ACC112 (cell line): Measurements from ENCODE around the gene LONP1.

Experiments used
- H2AFZ ChIP-seq: fragments of 200-600 bp; sonication (generic); one replicate; pipeline ENCODE4 v1.6.0; 2017; ENCODE audit warnings: antibody characterized with exemption, low read length; ENCODE audit not compliant: unreplicated experiment
- H3K27ac ChIP-seq: fragments of 200-600 bp; sonication (generic); 2 replicates; pipeline ENCODE4 v1.5.1; 2014; ENCODE audit warnings: low read depth, mild to moderate bottlenecking, antibody characterized with exemption, low read length, moderate library complexity
- H3K27me3 ChIP-seq: fragments of 200-600 bp; sonication (generic); 2 replicates; pipeline ENCODE4 v1.6.1; 2014; ENCODE audit warnings: mild to moderate bottlenecking, antibody characterized with exemption, low read length, moderate library complexity, mixed read lengths; ENCODE audit not compliant: insufficient read depth
- H3K36me3 ChIP-seq: fragments of 200-600 bp; sonication (generic); 2 replicates; pipeline ENCODE4 v1.6.1; 2016; ENCODE audit warnings: mild to moderate bottlenecking, antibody characterized with exemption, low read length, moderate library complexity, mixed read lengths; ENCODE audit not compliant: insufficient read depth
- H3K4me1 ChIP-seq: fragments of 200-600 bp; sonication (generic); one replicate; pipeline ENCODE4 v1.6.1; 2016; ENCODE audit warnings: low read length, mixed read lengths; ENCODE audit not compliant: insufficient read depth, unreplicated experiment, control insufficient read depth
- H3K4me3 ChIP-seq: fragments of 200-600 bp; sonication (generic); 2 replicates; pipeline ENCODE4 v1.5.1; 2014; ENCODE audit warnings: mild to moderate bottlenecking, low read depth, low read length
- H3K79me2 ChIP-seq: fragments of 200-600 bp; sonication (generic); one replicate; pipeline ENCODE4 v1.6.0; 2016; ENCODE audit warnings: low read length; ENCODE audit not compliant: control insufficient read depth, unreplicated experiment, insufficient read depth

Gene LONP1

GRCh38 chr19:5697890-5698634 is 21.9 kb downstream of the LONP1 start:
- H2AFZ ChIP-seq = no peak overlapping the region
- H3K36me3 ChIP-seq = peaks cover 6% of the 10 kb centered on the region; the same call in 1 of the 2 replicates
- H3K4me3 ChIP-seq = no peak overlapping the region
- peaks cover 22% of the 10 kb centered on the region for H3K79me2 ChIP-seq
- no peak overlapping the region for H3K27ac ChIP-seq
- no peaks in the 10 kb centered on the region for H3K4me1 ChIP-seq
- no peaks in the 10 kb centered on the region for H3K27me3 ChIP-seq

- Histone ChIP-seq H3K79me2 (peaks cover 30% of the 10 kb centered on the region), H3K36me3 (peaks cover 8% of the 10 kb centered on the region; the same call in 1 of the 2 replicates)
These were observed 22.7 kb downstream of the LONP1 start for GRCh38 chr19:5697022-5697889.

GRCh38 chr19:5696196-5697021 is 23.5 kb downstream of the LONP1 start:
- H3K36me3 ChIP-seq = peaks cover 8% of the 10 kb centered on the region; the same call in 1 of the 2 replicates
- peaks cover 5% of the 10 kb centered on the region for H3K4me1 ChIP-seq
- H3K4me3 ChIP-seq = no peak overlapping the region
- H2AFZ ChIP-seq = no peak overlapping the region
- no peak overlapping the region for H3K27ac ChIP-seq
- H3K79me2 ChIP-seq = peaks cover 38% of the 10 kb centered on the region
- H3K27me3 ChIP-seq = no peaks in the 10 kb centered on the region

More at GRCh38 chr19:5697022-5697889, 22.7 kb downstream of the LONP1 start:
- no peak overlapping the region for H3K27ac ChIP-seq
- H2AFZ ChIP-seq = no peak overlapping the region
- no peak overlapping the region for H3K4me3 ChIP-seq
- no peaks in the 10 kb centered on the region for H3K4me1 ChIP-seq
- no peaks in the 10 kb centered on the region for H3K27me3 ChIP-seq

GRCh38 chr19:5695649-5696195 is 24.2 kb downstream of the LONP1 start:
- peaks cover 5% of the 10 kb centered on the region for H3K4me1 ChIP-seq
- H3K27ac ChIP-seq = no peak overlapping the region

GRCh38 chr19:5694956-5695648 is 24.8 kb downstream of the LONP1 start:
- peaks cover 51% of the 10 kb centered on the region for H3K79me2 ChIP-seq
- no peaks in the 10 kb centered on the region for H3K27me3 ChIP-seq
- H3K36me3 ChIP-seq = peaks cover 8% of the 10 kb centered on the region; the same call in 1 of the 2 replicates
- H3K4me1 ChIP-seq = peaks cover 5% of the 10 kb centered on the region
- no peak overlapping the region for H3K27ac ChIP-seq
- H3K4me3 ChIP-seq = no peak overlapping the region
- no peak overlapping the region for H2AFZ ChIP-seq

More at GRCh38 chr19:5695649-5696195, 24.2 kb downstream of the LONP1 start:
- Histone ChIP-seq H3K4me3 (no peak overlapping the region), H3K36me3 (peaks cover 8% of the 10 kb centered on the region; the same call in 1 of the 2 replicates), H2AFZ (no peak overlapping the region), H3K79me2 (peaks cover 45% of the 10 kb centered on the region), H3K27me3 (no peaks in the 10 kb centered on the region)

- peaks cover 5% of the 10 kb centered on the region for H3K4me1 ChIP-seq
- H3K79me2 ChIP-seq = peaks cover 51% of the 10 kb centered on the region
- no peaks in the 10 kb centered on the region for H3K27me3 ChIP-seq
- H3K27ac ChIP-seq = no peak overlapping the region
- H3K36me3 ChIP-seq = peaks cover 8% of the 10 kb centered on the region; the same call in 1 of the 2 replicates
- H3K4me3 ChIP-seq = no peak overlapping the region
- no peak overlapping the region for H2AFZ ChIP-seq
These were observed 25.6 kb downstream of the LONP1 start for GRCh38 chr19:5694167-5694955.

GRCh38 chr19:5693195-5694166 is 26.5 kb downstream of the LONP1 start:
- H3K36me3 ChIP-seq = peaks cover 8% of the 10 kb centered on the region; the same call in 1 of the 2 replicates
- peaks cover 51% of the 10 kb centered on the region for H3K79me2 ChIP-seq
- H3K27ac ChIP-seq = no peak overlapping the region
- no peaks in the 10 kb centered on the region for H3K27me3 ChIP-seq
- no peak overlapping the region for H3K4me3 ChIP-seq
- no peak overlapping the region for H2AFZ ChIP-seq
- H3K4me1 ChIP-seq = peaks cover 5% of the 10 kb centered on the region

- no peak overlapping the region for H3K27ac ChIP-seq
- H3K4me1 ChIP-seq = peaks cover 5% of the 10 kb centered on the region
- H3K4me3 ChIP-seq = no peak overlapping the region
- H3K27me3 ChIP-seq = no peaks in the 10 kb centered on the region
- H3K36me3 ChIP-seq = peaks cover 8% of the 10 kb centered on the region; the same call in 1 of the 2 replicates
- no peak overlapping the region for H2AFZ ChIP-seq
- H3K79me2 ChIP-seq = peaks cover 51% of the 10 kb centered on the region
These were observed 27.2 kb downstream of the LONP1 start for GRCh38 chr19:5692723-5693194.
